Hematopoietic multipotent progenitor cell treated with erythropoietin and hydrocortisone succinate and interleukin-3 and kit ligand, for 4 days (in vitro differentiated cells): Measurements from ENCODE around the gene POLR2H.

Source experiments
- DNase-seq: peaks from one replicate; pipeline ENCODE4 v3.0.0-alpha.2; 2015

Gene POLR2H

GRCh38 chr3:184373422-184373821 is 11.9 kb downstream of the POLR2H start:
- DNase-seq, result no peak

- DNase-seq, result no peak
Observed at GRCh38 chr3:184375747-184376461, 14.4 kb downstream of the POLR2H start.

GRCh38 chr3:184377374-184377773 is 15.9 kb downstream of the POLR2H start:
- no peak for DNase-seq

GRCh38 chr3:184377882-184378445 is 16.5 kb downstream of the POLR2H start, which contains the start of gene THPO:
Gene THPO (minus strand): TSS chr3:184378207. CDS start chr3:184376259, 1,948 bp downstream.
- DNase-seq, result no peak

- DNase-seq, result no peak
Observed at GRCh38 chr3:184378651-184379357, 17.3 kb downstream of the POLR2H start.

GRCh38 chr3:184379358-184380184 is 18.1 kb downstream of the POLR2H start, which contains the start of gene CHRD:
Gene CHRD (plus strand): TSS chr3:184380054. CDS start chr3:184380319, 265 bp downstream.
- DNase-seq, result no peak

- DNase-seq, result peak; percentile 34
Observed at GRCh38 chr3:184380185-184380626, 18.7 kb downstream of the POLR2H start.

- DNase-seq, result no peak
Observed at GRCh38 chr3:184380627-184381260, 19.2 kb downstream of the POLR2H start.

GRCh38 chr3:184381261-184382224 is 20.0 kb downstream of the POLR2H start:
- DNase-seq, result peak; percentile 63

GRCh38 chr3:184382326-184383032 is 21.0 kb downstream of the POLR2H start:
- no peak for DNase-seq

GRCh38 chr3:184383033-184383740 is 21.7 kb downstream of the POLR2H start:
- DNase-seq, result no peak

GRCh38 chr3:184384342-184384741 is 22.8 kb downstream of the POLR2H start:
- no peak for DNase-seq

GRCh38 chr3:184384856-184385422 is 23.4 kb downstream of the POLR2H start:
- no peak for DNase-seq

GRCh38 chr3:184386047-184386806 is 24.7 kb downstream of the POLR2H start:
- no peak for DNase-seq

GRCh38 chr3:184387174-184387714 is 25.7 kb downstream of the POLR2H start:
- no peak for DNase-seq

GRCh38 chr3:184388164-184388935 is 26.8 kb downstream of the POLR2H start:
- no peak for DNase-seq

GRCh38 chr3:184388936-184389230 is 27.4 kb downstream of the POLR2H start:
- no peak for DNase-seq

GRCh38 chr3:184389384-184389783 is 27.9 kb downstream of the POLR2H start:
- no peak for DNase-seq
